GM12878 (cell line): ENCODE data around the gene CENATAC.

Source experiments
- KDM1A ChIP-seq: fragments of 200-600 bp; sonication (generic); IDR thresholded peaks from 2 replicates; pipeline ENCODE4 v1.6.1; 2016; ENCODE audit warnings: borderline replicate concordance
- MYC ChIP-seq: IDR thresholded peaks from 2 replicates; pipeline ENCODE4 v1.6.1; 2011; ENCODE audit warnings: mild to moderate bottlenecking, low read length, moderate library complexity, inconsistent platforms; ENCODE audit not compliant: insufficient read depth, insufficient replicate concordance, insufficient read length, severe bottlenecking
- NBN ChIP-seq: fragments of 450-650 bp; IDR thresholded peaks from 2 replicates; pipeline ENCODE4 v1.6.1; 2016
- NFYA ChIP-seq: IDR thresholded peaks from 2 replicates; pipeline ENCODE4 v1.6.1; 2011; ENCODE audit warnings: low read depth, mild to moderate bottlenecking, low read length, improper control_type of control experiment, borderline replicate concordance
- NFYB ChIP-seq: IDR thresholded peaks from 2 replicates; pipeline ENCODE4 v1.6.1; 2011; ENCODE audit warnings: low read depth, mild to moderate bottlenecking, low read length, improper control_type of control experiment, moderate library complexity; ENCODE audit not compliant: insufficient read depth
- NR2C2 ChIP-seq: IDR thresholded peaks from 2 replicates; pipeline ENCODE4 v1.6.1; 2011; ENCODE audit warnings: borderline replicate concordance, low read depth; ENCODE audit not compliant: control insufficient read depth, insufficient read length
- NR2F1 ChIP-seq: fragments of 450-650 bp; conservative IDR thresholded peaks from 2 replicates; pipeline ENCODE4 v1.6.1; 2017; ENCODE audit warnings: mild to moderate bottlenecking
- POLR2A ChIP-seq: IDR thresholded peaks from 2 replicates; pipeline ENCODE4 v1.6.1; 2011; ENCODE audit warnings: low read depth, mild to moderate bottlenecking, low read length
- POLR2AphosphoS2 ChIP-seq: IDR thresholded peaks from 2 replicates; pipeline ENCODE4 v1.6.1; 2011; ENCODE audit warnings: low read depth, mild to moderate bottlenecking, low read length, improper control_type of control experiment, moderate library complexity
- SIX5 ChIP-seq: IDR thresholded peaks from 2 replicates; pipeline ENCODE4 v1.6.1; 2011; ENCODE audit warnings: mild to moderate bottlenecking, low read depth, low read length, moderate library complexity; ENCODE audit not compliant: severe bottlenecking
- SUZ12 ChIP-seq: fragments of 200-600 bp; sonication (generic); IDR thresholded peaks from one replicate; pipeline ENCODE4 v1.6.1; 2018; ENCODE audit warnings: antibody characterized with exemption, mild to moderate bottlenecking; ENCODE audit not compliant: unreplicated experiment
- TF ChIP-seq, protein P1 (sequence below), 3 experiments: IDR thresholded peaks in 2 of 3; conservative IDR thresholded peaks in 1 of 3; 2 replicates each; pipeline ENCODE4 v1.5.1; 2011; ENCODE audit warnings: low read depth in 3 of 3, low read length in 3 of 3, mild to moderate bottlenecking in 3 of 3, control low read depth in 2 of 3, moderate library complexity in 2 of 3, inconsistent platforms in 1 of 3, mixed read lengths in 1 of 3; ENCODE audit not compliant: control insufficient read depth in 2 of 3, insufficient read depth in 1 of 3; ENCODE audit errors: extremely low read depth in 1 of 3
- TF ChIP-seq, protein P2 (sequence below): IDR thresholded peaks from 2 replicates; pipeline ENCODE4 v1.6.1; 2012; ENCODE audit warnings: low read depth, low read length, improper control_type of control experiment

DNA sequence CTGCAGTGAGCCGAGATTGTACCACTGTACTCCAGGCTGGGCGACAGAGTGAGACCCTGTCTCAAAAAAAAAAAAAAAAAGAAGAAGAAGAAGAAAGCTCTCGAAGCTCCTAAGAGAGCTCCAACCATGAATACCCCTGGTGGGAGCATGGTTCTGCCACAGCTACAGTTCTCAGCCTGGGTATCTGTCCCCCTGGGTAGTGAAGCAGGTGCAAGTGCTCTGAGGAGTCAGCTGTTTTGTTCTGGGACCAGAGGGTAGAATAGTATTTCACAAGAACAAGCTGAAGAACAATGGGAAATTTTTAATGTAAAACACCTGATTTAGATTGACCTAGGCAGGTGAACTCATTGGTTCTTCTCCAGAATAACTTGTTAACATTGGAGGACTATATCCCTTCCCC, 63.3 kb downstream of the CENATAC start:
- TF ChIP-seq SUZ12: no peak
- TF ChIP-seq NFYA: no peak
- TF ChIP-seq POLR2A: no peak
- no peak for TF ChIP-seq NR2C2
- no peak for TF ChIP-seq POLR2AphosphoS2
- no peak for TF ChIP-seq KDM1A
- no peak for TF ChIP-seq NFYB
- no peak for TF ChIP-seq SIX5
- TF ChIP-seq, protein P1, sequence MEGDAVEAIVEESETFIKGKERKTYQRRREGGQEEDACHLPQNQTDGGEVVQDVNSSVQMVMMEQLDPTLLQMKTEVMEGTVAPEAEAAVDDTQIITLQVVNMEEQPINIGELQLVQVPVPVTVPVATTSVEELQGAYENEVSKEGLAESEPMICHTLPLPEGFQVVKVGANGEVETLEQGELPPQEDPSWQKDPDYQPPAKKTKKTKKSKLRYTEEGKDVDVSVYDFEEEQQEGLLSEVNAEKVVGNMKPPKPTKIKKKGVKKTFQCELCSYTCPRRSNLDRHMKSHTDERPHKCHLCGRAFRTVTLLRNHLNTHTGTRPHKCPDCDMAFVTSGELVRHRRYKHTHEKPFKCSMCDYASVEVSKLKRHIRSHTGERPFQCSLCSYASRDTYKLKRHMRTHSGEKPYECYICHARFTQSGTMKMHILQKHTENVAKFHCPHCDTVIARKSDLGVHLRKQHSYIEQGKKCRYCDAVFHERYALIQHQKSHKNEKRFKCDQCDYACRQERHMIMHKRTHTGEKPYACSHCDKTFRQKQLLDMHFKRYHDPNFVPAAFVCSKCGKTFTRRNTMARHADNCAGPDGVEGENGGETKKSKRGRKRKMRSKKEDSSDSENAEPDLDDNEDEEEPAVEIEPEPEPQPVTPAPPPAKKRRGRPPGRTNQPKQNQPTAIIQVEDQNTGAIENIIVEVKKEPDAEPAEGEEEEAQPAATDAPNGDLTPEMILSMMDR (IDR thresholded peaks at IDR 0.05 in 2 of 3, conservative IDR thresholded peaks at IDR 0.05 in 1 of 3; ENCODE audit: control insufficient read depth in 2 of 3, extremely low read depth in 1 of 3, insufficient read depth in 1 of 3, low read depth in 3 of 3, low read length in 3 of 3): no peak
- no peak for TF ChIP-seq MYC
- TF ChIP-seq, protein P2, sequence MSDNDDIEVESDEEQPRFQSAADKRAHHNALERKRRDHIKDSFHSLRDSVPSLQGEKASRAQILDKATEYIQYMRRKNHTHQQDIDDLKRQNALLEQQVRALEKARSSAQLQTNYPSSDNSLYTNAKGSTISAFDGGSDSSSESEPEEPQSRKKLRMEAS: no peak
- no peak for TF ChIP-seq NR2F1
- no peak for TF ChIP-seq NBN
